Measurements from ENCODE around the gene LILRA2. TPM values are rescaled to one million over a fixed set of nuclear protein-coding genes. Genes with fewer than 3 reads are reported as not detected.

Gene LILRA2
- total RNA-seq, 1 experiment from 2014 or later: not detected

DNA sequence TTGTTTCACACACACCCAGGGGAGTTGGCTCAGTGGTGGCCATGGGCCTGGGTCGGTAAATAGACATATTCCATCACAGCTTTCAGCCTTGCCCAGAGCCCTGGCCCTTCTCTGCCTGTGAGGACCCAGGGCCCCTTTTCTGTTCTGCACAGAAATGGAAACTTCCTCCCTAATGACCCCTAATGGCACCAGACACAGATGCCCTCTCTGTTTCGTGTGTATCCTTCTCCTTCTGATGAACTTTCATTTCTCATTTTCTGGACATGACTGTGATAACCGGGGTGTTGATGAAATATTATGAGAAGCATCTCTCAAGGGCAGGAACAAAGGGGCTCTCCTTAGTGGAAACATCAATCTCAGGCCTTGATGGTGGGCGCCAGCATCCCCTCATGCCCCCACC is 32.6 kb downstream of the LILRA2 start (continued):
- TF ChIP-seq, protein P1, sequence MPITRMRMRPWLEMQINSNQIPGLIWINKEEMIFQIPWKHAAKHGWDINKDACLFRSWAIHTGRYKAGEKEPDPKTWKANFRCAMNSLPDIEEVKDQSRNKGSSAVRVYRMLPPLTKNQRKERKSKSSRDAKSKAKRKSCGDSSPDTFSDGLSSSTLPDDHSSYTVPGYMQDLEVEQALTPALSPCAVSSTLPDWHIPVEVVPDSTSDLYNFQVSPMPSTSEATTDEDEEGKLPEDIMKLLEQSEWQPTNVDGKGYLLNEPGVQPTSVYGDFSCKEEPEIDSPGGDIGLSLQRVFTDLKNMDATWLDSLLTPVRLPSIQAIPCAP (CRISPR knock-in tag; IDR thresholded peaks at IDR 0.05): no peak

DNA sequence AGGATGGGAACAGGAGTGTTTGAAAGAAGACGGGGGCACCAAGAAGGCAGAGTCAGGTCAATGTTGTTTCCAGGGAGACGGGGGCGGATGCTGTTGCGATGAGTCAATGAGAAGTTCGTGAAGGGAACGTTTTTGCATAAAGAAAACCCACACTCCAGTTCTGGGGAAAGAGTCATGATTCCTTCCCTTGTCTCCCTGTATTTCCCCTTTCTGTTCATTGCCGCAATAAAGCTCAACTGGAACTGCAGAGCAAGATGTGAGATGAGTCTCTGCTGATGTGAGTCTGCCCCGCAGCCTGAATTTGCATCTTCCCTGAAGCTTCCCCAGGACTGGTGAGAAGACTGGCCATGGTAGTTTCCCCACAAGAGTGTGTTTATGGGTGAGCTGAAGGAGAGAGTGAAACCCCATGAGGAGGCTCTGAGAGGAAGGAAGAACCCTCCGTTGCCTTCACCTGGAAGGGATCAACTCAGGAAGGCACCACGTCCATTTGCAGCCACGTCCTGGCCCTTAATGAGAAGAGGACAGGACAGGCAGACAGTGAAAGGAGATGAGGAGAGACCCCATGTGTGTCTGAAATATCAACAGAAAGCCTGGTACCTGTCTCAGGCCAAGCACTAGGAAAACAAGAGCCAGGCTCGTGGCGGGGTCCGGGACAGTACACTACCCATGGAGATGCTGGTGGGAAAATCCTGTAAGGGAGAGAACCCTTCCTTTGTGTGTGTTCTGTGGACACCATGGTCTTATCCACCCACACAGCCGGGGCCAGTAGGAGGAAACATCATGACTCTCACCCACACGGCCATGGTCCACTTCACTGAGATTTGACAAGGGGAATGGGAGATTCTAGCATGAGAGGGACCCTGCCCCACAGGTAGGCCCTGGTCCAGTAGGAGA is 33.5 kb downstream of the LILRA2 start:
- Mint-ChIP-seq H3K27me3 (ENCODE audit: low read depth) (peaks cover 6% of the 10 kb centered on the region), H3K9me3 (peaks cover 93% of the 10 kb centered on the region), H3K27ac (no peak overlapping the region), H3K36me3 (peaks cover 56% of the 10 kb centered on the region), H3K4me1 (no peaks in the 10 kb centered on the region), H3K4me3 (no peak overlapping the region)
- no peak for TF ChIP-seq ZNF121 (CRISPR knock-in tag; IDR thresholded peaks at IDR 0.05)
- no peak for TF ChIP-seq HMGA2 (CRISPR knock-in tag; IDR thresholded peaks at IDR 0.05)
- TF ChIP-seq, protein P2, sequence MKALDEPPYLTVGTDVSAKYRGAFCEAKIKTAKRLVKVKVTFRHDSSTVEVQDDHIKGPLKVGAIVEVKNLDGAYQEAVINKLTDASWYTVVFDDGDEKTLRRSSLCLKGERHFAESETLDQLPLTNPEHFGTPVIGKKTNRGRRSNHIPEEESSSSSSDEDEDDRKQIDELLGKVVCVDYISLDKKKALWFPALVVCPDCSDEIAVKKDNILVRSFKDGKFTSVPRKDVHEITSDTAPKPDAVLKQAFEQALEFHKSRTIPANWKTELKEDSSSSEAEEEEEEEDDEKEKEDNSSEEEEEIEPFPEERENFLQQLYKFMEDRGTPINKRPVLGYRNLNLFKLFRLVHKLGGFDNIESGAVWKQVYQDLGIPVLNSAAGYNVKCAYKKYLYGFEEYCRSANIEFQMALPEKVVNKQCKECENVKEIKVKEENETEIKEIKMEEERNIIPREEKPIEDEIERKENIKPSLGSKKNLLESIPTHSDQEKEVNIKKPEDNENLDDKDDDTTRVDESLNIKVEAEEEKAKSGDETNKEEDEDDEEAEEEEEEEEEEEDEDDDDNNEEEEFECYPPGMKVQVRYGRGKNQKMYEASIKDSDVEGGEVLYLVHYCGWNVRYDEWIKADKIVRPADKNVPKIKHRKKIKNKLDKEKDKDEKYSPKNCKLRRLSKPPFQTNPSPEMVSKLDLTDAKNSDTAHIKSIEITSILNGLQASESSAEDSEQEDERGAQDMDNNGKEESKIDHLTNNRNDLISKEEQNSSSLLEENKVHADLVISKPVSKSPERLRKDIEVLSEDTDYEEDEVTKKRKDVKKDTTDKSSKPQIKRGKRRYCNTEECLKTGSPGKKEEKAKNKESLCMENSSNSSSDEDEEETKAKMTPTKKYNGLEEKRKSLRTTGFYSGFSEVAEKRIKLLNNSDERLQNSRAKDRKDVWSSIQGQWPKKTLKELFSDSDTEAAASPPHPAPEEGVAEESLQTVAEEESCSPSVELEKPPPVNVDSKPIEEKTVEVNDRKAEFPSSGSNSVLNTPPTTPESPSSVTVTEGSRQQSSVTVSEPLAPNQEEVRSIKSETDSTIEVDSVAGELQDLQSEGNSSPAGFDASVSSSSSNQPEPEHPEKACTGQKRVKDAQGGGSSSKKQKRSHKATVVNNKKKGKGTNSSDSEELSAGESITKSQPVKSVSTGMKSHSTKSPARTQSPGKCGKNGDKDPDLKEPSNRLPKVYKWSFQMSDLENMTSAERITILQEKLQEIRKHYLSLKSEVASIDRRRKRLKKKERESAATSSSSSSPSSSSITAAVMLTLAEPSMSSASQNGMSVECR (CRISPR knock-in tag; IDR thresholded peaks at IDR 0.05; ENCODE audit: borderline replicate concordance): no peak
- TF ChIP-seq ZNF263 (CRISPR knock-in tag; IDR thresholded peaks at IDR 0.05; ENCODE audit: low read depth): no peak
- TF ChIP-seq CREB1 (CRISPR knock-in tag; IDR thresholded peaks at IDR 0.05): no peak
- TF ChIP-seq, protein P3, sequence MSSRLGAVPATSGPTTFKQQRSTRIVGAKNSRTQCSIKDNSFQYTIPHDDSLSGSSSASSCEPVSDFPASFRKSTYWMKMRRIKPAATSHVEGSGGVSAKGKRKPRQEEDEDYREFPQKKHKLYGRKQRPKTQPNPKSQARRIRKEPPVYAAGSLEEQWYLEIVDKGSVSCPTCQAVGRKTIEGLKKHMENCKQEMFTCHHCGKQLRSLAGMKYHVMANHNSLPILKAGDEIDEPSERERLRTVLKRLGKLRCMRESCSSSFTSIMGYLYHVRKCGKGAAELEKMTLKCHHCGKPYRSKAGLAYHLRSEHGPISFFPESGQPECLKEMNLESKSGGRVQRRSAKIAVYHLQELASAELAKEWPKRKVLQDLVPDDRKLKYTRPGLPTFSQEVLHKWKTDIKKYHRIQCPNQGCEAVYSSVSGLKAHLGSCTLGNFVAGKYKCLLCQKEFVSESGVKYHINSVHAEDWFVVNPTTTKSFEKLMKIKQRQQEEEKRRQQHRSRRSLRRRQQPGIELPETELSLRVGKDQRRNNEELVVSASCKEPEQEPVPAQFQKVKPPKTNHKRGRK (CRISPR knock-in tag; IDR thresholded peaks at IDR 0.05; ENCODE audit: borderline replicate concordance): no peak
- TF ChIP-seq, protein P4, sequence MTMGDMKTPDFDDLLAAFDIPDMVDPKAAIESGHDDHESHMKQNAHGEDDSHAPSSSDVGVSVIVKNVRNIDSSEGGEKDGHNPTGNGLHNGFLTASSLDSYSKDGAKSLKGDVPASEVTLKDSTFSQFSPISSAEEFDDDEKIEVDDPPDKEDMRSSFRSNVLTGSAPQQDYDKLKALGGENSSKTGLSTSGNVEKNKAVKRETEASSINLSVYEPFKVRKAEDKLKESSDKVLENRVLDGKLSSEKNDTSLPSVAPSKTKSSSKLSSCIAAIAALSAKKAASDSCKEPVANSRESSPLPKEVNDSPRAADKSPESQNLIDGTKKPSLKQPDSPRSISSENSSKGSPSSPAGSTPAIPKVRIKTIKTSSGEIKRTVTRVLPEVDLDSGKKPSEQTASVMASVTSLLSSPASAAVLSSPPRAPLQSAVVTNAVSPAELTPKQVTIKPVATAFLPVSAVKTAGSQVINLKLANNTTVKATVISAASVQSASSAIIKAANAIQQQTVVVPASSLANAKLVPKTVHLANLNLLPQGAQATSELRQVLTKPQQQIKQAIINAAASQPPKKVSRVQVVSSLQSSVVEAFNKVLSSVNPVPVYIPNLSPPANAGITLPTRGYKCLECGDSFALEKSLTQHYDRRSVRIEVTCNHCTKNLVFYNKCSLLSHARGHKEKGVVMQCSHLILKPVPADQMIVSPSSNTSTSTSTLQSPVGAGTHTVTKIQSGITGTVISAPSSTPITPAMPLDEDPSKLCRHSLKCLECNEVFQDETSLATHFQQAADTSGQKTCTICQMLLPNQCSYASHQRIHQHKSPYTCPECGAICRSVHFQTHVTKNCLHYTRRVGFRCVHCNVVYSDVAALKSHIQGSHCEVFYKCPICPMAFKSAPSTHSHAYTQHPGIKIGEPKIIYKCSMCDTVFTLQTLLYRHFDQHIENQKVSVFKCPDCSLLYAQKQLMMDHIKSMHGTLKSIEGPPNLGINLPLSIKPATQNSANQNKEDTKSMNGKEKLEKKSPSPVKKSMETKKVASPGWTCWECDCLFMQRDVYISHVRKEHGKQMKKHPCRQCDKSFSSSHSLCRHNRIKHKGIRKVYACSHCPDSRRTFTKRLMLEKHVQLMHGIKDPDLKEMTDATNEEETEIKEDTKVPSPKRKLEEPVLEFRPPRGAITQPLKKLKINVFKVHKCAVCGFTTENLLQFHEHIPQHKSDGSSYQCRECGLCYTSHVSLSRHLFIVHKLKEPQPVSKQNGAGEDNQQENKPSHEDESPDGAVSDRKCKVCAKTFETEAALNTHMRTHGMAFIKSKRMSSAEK (CRISPR knock-in tag; IDR thresholded peaks at IDR 0.05; ENCODE audit: borderline replicate concordance): no peak
- TF ChIP-seq, protein P5, sequence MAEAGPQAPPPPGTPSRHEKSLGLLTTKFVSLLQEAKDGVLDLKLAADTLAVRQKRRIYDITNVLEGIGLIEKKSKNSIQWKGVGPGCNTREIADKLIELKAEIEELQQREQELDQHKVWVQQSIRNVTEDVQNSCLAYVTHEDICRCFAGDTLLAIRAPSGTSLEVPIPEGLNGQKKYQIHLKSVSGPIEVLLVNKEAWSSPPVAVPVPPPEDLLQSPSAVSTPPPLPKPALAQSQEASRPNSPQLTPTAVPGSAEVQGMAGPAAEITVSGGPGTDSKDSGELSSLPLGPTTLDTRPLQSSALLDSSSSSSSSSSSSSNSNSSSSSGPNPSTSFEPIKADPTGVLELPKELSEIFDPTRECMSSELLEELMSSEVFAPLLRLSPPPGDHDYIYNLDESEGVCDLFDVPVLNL (CRISPR knock-in tag; IDR thresholded peaks at IDR 0.05; ENCODE audit: borderline replicate concordance, low read depth): no peak
- TF ChIP-seq ZNF138 (CRISPR knock-in tag; conservative IDR thresholded peaks at IDR 0.05): no peak
- no peak for TF ChIP-seq ATF1 (CRISPR knock-in tag; IDR thresholded peaks at IDR 0.05)
- TF ChIP-seq, protein P6, sequence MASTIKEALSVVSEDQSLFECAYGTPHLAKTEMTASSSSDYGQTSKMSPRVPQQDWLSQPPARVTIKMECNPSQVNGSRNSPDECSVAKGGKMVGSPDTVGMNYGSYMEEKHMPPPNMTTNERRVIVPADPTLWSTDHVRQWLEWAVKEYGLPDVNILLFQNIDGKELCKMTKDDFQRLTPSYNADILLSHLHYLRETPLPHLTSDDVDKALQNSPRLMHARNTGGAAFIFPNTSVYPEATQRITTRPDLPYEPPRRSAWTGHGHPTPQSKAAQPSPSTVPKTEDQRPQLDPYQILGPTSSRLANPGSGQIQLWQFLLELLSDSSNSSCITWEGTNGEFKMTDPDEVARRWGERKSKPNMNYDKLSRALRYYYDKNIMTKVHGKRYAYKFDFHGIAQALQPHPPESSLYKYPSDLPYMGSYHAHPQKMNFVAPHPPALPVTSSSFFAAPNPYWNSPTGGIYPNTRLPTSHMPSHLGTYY (CRISPR knock-in tag; IDR thresholded peaks at IDR 0.05): no peak
- TF ChIP-seq, protein P7, sequence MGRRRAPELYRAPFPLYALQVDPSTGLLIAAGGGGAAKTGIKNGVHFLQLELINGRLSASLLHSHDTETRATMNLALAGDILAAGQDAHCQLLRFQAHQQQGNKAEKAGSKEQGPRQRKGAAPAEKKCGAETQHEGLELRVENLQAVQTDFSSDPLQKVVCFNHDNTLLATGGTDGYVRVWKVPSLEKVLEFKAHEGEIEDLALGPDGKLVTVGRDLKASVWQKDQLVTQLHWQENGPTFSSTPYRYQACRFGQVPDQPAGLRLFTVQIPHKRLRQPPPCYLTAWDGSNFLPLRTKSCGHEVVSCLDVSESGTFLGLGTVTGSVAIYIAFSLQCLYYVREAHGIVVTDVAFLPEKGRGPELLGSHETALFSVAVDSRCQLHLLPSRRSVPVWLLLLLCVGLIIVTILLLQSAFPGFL (CRISPR knock-in tag; IDR thresholded peaks at IDR 0.05; ENCODE audit: borderline replicate concordance): no peak
- TF ChIP-seq SMAD3 (CRISPR knock-in tag; IDR thresholded peaks at IDR 0.05; ENCODE audit: borderline replicate concordance): no peak
- TF ChIP-seq CREM (CRISPR knock-in tag; IDR thresholded peaks at IDR 0.05): no peak
- DNase-seq (ENCODE audit: low spot score) (no peak), ATAC-seq (no peak)
- ChIA-PET POLR2A (no interaction called here), CTCF (no interaction called here)

Data from WTC11 (cell line).